HG03521 (cell line): ENCODE data around the gene MAP3K20.
"Not testable (repeated sequence)": the region's sequence is repeated elsewhere in the genome, so short reads cannot be mapped to it uniquely, and the experiment has no call there.

ENCODE experiments used
- ATAC-seq: cut with Tn5 transposase; IDR thresholded peaks from one replicate; pipeline ENCODE4 v1.9.1; 2021; ENCODE audit warnings: mild to moderate bottlenecking, moderate library complexity; ENCODE audit not compliant: unreplicated experiment

The MAP3K20 gene

DNA sequence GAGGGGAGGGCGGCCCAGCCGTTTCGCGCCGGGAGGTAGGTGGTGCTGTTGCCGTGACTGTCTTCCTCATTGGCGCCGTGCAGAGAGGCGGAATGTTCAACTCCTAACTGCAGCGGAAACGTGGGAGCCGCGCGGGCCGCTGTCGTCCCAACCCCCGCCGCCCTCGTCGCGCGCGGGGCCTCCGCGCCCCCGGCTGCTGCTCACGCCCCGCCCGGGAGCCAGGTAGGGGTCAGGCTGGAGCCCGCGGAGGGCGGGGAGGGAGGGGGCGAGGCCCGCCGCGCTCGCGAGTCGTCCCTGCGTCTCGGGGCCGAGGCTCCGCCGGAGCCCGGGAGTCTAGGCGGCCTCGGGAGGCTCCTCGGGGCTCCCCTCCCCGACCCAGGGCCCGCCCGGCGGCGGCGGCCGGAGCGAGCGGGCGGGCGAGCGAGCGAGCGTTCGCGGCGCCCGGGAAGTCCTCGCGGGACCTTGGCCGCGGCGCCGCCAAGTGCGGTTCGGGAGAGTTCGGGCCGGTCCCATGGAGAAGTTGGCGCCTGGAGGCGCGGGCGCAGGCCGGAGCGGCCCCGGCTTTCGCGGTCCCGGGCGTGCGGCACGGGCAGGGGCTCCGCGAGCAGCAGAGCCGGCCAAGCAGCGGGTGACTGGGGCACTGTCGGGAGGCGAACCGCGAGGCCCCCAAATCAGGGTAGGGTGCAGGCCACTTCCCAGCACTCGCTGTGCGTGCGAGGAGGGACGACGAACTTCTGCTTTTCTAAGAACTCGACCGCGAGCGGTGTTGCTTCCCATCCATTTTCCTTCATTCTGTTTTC is at the start of gene MAP3K20:
Gene MAP3K20, plus strand, starts transcription at position 66 of the 800 bp plus-strand sequence. CDS start 15,186 bp downstream, outside the sequence.
- ATAC-seq = peak; percentile 50

DNA sequence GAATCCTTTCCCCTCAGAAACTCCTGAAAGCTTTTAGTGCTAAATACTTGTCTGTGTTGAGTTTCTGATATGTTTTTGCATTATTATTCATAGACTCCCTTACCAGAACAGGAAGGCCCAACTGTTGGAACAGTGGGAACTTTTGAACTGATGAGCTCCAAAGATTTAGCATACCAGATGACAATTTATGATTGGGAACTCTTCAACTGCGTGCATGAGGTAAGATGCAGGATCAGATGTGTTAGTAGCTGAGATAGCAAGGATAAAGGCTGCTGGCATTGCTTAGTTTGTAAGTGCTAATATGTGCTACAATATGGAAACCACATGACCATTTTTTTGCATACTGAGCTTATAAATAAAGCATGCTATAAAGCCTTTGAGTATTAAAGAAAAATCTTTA is 49.2 kb upstream of the MAP3K20 start:
- no peak for ATAC-seq

DNA sequence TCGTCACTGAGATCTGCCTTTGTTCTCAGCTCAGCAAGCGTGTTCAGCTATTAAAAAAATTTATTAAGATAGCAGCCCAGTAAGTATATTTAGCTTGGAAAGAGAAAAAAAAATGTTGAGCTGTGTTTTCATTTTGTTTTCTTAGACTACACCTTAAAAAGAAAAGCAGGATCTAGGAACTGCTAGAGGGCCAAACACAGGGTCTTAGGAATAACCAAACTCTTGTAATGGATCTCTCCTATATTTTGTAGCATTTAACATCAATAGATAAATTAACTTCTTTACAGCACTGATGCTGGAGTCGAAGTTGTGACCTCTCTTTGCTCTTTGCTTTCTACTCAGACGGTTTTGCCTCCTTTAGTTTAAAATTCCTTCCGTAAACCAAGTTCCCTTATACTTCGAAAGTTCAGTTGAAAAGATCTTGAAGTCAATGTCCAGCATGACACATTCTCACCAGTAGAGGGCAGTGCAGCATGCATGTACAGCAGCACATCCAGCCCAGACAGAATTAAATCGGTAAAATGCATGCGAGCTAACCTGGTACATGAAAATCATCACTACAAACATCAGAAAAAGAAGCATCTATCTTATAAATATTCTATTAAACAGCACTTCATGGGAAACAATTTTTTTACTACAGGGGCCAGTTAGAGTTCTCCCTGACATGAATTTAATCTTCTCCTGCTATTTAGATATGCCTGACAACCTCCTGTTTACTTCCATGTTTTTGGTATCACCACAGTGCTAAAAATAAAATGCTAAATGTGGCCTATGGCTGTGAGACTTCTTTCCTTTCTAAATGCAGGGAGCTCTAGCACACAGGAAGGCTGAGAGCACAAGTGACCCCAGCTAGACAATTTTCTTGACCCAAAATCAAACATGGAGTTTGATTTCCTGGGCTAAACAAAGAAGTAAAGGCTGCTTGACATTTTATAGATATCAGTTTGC is 48.2 kb upstream of the MAP3K20 start:
- ATAC-seq = no peak

DNA sequence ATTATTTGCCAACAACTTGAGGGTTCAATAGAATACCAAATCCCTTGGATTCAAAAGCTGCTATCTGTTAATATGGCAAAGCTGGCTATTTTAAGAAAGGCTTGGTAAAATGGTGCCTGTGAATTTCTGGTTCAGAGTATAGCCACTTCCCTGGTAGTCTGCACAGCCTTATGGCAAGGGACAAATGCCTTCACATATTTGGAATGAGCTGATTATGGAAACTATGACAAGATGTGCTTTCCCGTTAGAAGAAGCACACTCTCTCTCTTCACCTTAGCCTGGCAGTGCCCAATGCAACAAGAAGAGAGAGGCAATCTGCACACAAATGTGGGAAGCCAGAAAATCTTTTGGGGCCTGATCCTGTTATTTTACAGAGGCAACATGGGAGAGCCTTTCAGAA is 47.5 kb upstream of the MAP3K20 start:
- no peak for ATAC-seq

DNA sequence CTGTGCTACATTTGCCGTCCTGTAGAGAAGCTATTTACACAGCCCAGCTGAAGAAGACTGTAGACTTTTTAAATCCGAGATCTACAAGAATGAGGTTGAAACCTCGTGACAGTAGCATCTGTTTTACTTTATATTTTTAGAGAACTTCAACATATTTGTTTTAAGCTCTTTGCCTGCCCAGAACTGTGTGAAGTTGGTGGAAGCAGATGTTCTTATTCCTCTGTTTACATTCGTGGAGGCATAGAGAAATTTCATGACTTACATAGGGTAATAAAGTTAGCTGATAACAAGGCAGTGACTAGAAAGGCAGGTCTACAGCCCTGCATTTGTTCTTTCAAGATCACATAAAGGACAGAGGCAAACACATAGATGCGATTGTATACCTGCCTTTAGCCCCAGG is 47.0 kb upstream of the MAP3K20 start:
- no peak for ATAC-seq

DNA sequence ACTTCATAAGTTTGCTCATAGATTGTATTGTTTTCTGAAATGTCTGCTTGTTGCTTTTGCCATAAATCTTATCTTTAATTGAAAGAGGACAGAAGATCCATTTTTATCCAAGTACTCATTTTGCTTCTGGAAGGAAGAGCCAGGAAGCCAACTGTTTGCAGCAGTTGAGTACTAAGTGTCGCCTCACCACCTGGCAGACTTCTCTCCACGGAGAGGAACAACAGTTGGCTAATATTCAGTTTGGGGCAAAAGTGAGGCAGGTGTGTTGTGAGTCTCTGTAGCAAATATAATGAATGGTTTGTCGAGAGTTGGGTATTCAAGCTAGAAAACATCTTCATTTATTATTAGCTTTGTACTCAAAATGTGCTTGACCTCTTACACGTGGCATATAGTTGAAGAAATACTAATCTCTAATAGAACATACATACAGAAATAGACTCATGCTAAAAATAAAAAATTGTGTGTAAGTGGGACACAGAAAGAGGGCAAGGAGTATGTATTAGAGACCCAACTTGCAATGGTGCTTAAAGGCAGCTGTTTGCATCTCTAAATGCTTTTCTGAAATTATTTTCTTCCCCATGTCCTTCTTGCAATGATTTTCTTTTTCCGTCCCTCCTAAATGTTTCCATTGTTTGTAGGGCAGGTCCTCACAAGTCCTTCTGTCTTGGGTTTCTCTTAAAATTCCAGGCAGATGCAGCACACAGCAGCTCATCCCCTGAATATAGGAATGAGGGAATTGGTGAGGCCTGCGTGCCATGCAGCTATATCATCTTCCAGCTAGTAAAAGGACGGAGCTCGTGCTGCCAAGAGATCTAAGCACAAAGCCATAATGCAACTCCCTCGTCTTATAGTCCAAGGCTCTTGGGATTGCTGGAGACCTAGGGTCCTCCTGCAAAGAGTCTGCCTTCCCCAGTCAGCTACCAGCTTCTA is 44.8 kb upstream of the MAP3K20 start:
- ATAC-seq = no peak

DNA sequence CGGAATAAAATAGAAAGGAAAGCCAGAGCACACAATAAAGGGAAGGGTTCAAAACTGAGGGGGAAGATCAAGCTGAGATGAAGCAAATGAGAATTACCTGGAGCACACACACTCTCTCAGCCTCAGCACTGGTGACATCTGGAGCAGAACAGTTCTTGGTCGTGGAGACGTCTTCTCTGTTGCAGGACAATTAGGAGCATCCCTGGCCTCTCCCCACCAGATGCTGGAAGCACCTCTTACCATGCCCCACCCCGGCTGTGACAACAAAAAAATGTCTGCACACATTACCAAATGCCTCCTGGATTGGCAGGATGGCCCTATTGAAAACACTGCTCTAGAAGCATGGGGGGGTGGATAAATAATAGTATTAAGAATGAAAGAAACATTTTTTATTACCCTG is 43.6 kb upstream of the MAP3K20 start:
- no peak for ATAC-seq

DNA sequence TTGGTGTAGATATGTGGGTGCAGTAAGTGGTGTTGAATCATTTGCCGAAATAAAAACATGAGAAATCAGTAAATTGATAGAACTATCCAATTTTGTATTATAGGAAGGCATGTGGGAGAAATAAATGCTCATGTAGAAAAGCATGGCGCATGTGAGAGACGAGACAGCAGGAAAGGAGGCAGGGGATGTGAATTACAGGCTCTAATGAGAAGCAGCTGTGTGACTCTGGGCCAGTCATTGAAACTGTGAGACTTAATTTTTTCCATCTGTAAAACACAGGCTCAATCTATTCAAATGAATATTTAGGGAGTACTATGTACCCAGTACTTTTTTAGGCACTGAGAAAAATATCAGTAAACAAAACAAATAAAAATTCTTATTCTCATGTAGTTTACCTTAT is 42.6 kb upstream of the MAP3K20 start:
- ATAC-seq = no peak

DNA sequence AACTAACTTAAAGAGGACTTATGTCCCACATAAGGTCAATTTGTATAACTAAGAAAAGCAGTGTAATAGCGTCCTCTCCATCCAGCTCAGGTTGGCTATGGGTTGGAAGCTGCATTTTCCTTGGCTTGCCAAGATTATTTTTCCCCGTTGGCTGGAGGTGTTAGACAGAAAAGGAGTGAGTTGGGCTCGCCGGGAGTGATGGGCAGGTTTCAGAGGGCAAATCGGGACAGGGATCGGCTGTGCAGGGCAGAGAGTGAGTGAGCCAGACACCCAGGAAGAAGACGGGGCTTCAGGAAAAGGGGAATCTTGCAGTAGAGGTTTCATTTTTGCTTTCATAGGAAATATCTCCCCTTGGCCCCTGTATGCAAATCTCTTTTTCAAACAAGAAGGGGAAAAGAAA is 41.5 kb upstream of the MAP3K20 start:
- no peak for ATAC-seq

DNA sequence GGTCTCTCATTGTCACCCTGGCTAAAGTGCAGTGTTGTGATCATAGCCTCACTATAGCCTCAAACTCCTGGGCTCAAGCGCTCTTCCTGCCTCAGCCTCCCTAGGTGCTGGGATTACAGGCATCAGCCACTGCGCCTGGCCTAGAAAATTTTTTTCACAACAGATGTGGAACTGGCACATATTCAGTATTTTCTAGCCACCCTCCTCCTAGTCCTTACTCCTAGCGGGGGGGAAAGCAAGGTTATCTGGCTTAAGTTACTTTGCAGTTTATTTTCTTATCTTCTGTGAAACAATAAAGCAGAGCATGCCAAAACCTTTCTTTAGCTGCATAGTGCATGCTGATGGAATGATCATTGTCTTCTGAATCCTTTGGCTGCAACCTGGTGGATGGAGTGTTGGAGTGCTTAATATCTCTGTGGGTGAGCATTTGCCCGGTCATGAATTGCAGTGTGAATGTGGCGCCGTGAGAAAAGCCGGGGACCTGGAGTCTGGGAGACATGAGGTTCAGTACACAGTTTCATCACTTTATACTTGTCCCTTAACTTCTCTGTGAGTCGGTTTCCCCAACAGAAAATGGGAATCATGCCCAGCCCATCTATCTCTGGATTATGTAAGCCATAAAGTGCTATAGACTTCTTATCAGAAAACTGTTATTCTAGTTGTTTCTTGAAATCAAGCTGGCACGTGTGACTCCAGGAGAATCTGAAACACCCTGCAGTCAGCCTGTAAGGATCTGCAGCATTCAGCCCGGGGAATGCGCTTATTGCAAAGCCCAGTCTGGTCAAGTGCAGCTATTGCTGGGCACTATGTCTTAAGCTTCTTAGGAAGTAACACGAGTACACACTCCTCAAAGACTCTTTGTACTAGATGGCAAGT is 38.2 kb upstream of the MAP3K20 start:
- no peak for ATAC-seq

DNA sequence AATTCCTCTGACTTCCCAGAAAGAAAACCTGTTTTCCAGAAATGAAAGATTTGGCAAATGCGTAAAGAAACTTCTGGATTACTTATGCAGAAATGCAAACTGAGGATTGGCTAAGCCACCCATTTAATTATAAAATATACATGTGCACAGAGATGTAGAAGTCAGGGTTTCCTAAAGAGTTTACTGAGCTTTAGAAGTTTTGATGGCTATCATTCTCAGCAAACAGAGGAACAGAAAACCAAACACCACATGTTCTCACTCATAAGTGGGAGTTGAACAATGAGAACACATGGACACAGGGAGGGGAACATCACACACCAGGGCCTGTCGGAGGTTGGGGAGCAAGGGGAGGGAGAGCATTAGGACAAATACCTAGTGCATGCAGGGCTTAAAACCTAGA is 37.4 kb upstream of the MAP3K20 start:
- ATAC-seq = not testable (repeated sequence)

DNA sequence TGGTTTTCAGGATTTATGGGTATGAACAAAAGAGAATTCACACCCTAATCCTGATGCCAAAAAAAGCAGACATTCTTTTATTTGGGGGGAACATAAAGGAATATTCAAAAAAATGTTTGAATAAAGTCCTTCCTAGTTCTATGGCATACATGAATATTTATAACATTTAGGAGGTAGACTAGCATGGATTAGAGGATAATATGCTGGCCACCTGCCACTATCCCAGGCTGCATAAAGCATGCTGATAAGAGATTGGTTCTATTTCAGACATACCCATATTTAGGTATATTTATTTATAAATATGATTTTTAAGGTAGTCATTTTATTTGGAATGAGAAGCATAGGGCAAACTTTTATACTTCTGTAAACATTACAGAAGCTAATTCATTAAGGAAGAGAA is 34.9 kb upstream of the MAP3K20 start:
- no peak for ATAC-seq

DNA sequence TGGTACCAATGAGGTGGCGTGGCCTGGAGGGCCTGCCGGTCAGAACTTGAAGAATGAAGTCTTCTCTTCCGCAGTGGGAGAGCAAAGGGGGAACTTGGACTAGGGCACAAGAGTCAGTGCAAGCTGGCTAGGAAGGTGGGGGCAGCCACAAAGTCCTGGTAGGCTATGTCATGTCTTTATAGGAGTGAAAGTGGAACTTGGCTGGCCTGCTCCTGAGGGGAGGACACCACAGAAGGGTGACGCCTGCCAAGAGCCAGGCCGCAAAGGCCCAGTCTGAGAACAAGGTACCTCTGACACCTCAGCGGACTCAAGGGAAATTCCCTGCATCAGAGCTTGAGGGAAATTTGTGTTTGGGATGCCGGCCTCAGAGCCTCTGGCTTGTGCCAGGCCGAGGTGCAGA is 32.2 kb upstream of the MAP3K20 start:
- no peak for ATAC-seq

DNA sequence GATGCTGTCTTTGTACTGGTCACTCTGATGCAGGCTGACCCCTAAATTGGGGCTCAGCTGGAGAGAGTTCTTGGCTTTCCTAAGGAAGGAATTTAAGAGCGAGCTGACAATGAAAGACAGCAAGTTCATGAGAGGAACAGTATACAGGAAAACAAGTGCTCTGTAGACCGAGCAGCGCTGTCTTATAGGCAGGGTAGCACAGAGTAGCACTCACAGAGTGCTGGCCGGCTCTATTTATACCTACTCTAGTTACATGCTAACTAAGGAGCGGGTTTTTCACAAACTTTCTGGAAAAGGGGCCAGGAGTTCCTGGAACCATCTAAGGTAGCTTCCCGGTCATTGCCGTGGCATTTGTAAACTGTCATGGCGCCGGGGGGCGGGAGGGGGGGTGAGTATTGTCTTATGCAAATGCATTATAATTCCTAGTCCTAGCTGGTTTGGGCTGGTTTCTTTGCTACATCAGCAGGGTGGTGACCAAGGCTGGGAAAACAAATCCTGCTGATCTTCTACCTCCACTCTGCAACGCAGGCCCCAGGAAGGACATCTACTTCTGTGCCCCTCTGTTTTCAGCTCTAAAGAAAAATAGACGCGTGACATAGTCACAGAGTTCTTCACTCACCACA is 31.6 kb upstream of the MAP3K20 start:
- no peak for ATAC-seq

DNA sequence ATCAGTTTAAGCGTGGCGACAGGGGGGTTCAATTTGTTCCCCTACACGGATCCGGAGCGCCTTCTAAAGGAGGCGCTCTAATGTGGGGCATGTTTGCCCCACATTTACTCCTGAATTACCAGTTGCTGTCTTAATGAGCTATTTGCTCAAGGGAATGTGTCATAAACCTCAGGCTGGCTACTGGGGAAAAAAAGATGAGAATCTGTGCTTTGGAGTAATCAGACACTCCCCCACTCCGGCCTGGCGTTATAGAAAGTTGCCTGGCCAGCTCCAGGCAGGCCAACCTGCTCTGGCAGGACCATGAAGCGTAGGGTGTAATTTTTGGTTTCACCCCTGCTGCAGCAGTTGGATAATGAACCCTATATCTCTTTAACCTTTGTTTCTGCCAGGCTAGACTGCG is 31.0 kb upstream of the MAP3K20 start:
- ATAC-seq = no peak

DNA sequence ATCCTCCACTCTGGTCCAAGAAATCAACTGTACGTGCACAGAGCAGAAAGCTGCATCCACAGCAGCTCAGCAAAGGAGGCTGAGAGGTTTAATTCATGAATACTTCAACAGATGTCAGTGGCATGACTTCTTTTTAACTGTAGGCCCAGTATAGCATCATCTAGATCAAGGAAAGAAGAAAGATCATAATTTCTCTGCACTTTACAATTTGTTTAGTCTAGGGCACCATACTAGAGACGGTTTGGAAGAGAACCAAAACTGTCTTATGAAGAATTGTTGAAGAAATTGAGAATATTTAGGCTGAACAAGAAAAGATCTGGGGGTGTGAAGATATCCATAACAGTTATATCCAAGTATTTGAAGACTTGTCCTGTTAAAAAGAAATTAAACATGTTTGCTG is 30.5 kb upstream of the MAP3K20 start:
- ATAC-seq = no peak

DNA sequence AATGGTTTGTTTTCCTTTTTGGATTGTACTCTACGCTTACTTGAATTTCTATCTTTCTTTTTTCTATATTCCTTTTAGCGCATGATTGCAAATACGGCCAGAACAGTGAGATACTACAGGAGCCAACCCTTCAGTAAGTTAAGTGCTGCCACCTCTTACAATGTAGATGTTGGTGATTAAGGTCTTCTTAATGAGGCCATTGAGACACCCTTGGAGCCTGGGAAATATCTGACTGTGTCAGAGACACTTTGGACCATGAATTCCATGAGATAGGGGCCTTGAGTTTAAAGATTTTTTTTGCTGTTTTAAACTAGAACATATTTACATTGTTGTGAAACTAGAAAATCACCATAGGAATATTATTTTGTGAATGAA is 27.1 kb upstream of the MAP3K20 start:
- no peak for ATAC-seq

DNA sequence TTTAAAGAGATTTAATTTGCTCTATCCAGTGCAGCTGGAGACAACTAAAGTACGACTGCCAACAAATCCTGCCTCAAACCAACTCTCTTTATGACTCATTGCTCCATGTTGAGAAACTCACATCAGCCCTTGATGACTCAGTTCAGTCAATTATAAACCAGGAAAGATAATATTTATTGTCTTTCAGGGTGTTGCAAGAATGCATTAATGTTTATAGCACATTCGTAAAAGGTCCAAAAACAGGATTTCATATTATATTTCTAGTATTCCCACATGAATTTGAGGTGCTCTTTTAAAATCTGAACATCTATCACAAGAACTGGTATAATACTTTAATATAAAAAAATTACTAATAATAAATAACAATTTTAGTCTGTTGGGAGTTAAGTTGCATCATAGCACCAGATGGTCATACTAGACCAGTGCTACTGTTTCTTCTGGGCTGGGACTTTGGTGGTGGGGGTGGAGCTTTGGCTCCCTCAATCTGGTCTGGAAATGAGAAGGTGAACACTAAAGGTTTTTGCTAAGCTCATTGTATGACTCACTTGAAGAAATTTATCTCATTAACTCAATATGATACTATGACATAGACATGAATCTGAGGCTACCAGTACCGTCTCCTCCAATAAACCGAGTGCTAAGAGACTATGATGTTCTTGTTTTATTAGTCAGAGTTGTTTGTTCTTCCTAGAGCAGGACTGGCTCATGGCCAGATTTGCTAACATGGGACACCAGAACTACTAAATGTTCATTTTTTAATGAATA is 26.6 kb upstream of the MAP3K20 start:
- ATAC-seq = peak; percentile 73

DNA sequence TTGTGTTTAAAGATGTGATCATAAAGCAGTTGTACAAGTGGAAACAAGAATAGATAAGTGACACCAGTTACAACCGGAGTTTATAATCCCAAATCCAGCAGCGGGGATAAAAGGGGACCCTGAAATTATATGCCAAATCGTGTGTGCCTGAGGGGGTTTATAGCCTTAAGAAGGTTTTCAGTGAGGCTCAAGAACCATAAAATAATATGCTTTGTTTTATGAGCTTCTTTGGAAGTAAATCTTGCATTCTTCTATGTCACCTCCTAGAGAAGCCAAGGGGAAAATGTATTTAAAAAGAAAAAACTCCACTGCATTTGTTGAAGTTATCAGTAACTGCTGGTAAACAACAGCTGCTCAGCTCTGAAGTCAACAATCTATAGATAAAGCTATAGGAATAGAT is 25.8 kb upstream of the MAP3K20 start:
- ATAC-seq = no peak
